T47D (cell line): ENCODE data around the gene APOO.
"Not testable (repeated sequence)": the region's sequence is repeated elsewhere in the genome, so short reads cannot be mapped to it uniquely, and the experiment has no call there.

ENCODE experiments used
- DNase-seq, 2 experiments: peaks; one replicate each; pipeline versions ENCODE4 v3.0.0 to v3.0.0-alpha.2; 2011 to 2012; ENCODE audit warnings: low read depth in 1 of 2, low spot score in 1 of 2
- JUND ChIP-seq: IDR thresholded peaks from 2 replicates; pipeline ENCODE4 v1.6.1; 2012; ENCODE audit warnings: low read depth
- in situ Hi-C: cut with HindIII; loops from 2 replicates; pipeline ENCODE4 v1.10.0; 2016; ENCODE audit warnings: low sequenced_read_pairs, low pct_unique_long_range_greater_than_20kb

APOO gene

GRCh38 chrX:23898412-23898959, 9.3 kb downstream of the APOO start:
- in situ Hi-C loops, result no loop called here
- DNase-seq, result no peak
- no peak for TF ChIP-seq JUND

DNA sequence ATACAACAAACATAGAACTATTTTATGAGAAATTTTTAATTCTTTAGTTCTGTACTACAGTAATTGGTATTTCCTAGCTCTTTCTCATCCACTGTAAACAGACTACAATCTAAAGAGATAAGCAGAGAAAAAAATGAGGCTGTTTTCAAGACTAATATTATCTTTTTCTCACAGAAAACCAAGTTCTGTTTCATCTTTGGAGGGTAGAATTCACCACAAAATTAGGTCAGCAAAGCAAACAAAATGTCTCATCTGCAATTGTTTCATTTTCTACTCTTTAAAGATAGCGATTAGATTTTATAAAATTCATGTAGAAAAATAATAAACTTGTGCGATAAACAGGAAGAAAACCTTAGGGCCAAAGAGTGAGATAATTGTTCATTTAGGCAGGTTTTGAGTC, 10.8 kb downstream of the APOO start:
- in situ Hi-C loops, result no loop called here
- no peak for DNase-seq
- no peak for TF ChIP-seq JUND

DNA sequence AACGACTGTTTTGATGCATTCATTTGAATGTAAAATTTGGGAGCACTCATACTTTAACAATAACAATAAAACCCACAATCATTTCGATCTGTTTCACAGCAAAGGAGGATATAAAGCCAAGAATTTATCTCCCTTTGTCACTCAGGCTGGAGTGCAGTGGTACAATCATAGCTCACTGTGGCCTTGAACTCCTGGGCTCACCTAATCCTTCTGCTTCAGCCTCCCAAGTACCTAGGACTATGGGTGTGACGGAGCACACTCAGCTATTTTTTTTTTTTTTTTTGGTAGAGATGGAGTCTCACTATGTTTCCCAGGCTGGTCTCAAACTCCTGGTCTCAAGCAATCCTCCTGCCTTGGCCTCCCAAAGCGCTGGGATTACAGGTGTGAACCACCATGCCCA, 11.2 kb downstream of the APOO start:
- DNase-seq, in situ Hi-C loops: not testable (repeated sequence)

DNA sequence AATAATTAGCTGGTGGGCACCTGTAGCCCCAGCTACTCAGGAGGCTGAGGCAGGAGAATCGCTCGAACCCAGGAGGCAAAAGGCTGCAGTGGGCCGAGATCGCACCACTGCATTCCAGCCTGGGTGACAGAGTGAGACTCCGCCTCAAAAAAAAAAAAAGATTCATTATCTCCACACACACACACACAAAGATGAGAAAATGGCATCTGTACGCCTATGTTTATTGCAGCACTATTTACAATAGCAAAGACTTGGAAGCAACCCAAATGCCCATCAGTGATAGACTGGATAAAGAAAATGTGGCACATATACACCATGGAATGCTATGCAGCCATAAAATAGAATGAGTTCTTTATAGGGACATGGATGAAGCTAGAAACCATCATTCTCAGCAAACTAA, 12.7 kb downstream of the APOO start:
- in situ Hi-C loops, DNase-seq: not testable (repeated sequence)

GRCh38 chrX:23890933-23891332, 16.8 kb downstream of the APOO start:
- no peak for TF ChIP-seq JUND
- in situ Hi-C loops, result no loop called here
- DNase-seq, result no peak

GRCh38 chrX:23888887-23889501, 18.7 kb downstream of the APOO start:
- TF ChIP-seq JUND, result peak; percentile 56; the same call in 1 of the 2 replicates
- peak in 1 of 2 experiments; percentile 76 for DNase-seq
- in situ Hi-C loops, result no loop called here

DNA sequence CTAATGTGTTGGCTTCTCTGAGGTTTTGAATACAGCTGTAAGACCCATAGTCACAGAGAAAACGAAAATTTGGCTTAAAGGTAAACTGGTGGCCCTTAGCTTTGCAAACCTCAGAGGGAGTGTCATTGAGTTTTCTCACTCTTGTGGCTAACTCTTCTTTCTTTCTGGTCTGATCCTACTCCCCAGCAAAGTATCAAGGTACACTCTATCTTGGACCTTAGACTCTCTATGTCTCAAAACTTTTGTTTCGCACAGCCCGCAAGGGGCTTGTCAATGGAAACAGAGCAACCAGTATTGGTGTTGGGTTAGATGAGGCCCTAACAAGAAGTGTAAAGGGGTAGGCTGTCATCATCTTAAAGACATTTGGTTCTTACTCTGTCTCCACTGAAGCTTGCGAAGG, 19.8 kb downstream of the APOO start:
- DNase-seq, result no peak
- in situ Hi-C loops, result no loop called here

DNA sequence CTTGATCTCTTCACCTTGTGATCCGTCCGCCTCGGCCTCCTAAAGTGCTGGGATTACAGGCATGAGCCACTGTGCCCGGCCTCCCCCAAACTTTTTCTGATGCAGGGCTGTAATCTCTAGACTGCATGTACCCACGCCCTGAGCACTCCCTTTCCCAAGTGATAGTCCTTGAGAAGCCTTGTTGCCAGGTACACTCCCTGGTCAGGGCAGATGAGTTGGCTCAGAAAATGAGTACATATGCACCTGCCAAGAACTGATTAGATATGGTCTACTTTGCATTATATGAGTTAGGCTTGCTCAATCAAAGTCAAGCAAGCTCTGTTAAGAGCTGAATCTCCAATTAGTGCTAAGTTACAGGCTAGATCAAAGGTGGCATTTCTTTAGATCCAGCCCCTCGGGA, 20.3 kb downstream of the APOO start:
- no peak for TF ChIP-seq JUND
- in situ Hi-C loops, result no loop called here
- DNase-seq, result no peak

More for the DNA sequence above, 19.8 kb downstream of the APOO start:
- no peak for TF ChIP-seq JUND

DNA sequence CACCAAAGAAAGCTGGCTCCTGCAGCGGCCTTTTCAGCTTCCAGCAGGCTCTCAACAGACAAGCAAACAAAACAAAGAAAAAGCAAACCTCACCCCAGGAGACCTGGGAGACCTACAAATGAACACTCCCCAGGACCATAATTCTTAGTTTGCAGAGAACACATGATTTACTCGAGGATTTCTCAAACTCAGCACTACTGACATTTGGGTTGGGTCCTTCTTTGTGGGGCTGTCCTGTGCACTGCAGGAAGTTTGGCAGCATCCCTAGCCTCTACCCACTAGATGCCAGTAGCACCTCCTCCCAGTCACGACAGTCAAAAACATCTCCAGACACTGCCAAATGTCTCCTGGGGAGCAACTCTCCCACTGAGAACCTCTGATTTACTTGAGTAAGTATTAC, 21.9 kb downstream of the APOO start:
- in situ Hi-C loops, result no loop called here
- no peak for DNase-seq
- TF ChIP-seq JUND, result no peak

DNA sequence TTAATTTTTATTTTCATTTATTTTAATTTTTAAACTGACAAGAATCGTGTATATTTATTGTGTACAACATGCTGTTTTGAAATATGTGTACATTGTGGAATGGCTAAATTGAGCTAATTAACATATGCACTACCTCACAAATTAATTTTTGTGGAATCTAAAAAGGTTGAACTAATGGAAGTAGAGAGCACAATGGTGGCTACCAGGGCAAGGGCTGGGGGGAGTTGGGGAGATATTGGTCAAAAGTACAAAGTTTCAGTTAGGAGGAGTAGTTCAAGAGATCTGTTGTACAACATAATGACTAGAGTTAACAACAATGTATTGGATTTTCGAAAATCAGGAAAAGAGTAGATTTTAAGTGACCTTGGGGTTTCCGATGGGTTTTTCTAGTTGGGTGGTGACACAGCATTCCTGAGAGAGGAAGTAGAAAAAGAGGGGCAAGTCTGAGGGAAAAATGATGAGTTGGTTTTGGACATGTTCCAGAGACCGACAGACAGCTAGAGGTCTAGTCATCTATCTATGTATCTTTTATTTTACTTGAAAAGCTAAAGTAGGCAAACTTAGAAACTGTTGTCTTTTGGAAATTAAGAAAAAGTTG, 23.2 kb downstream of the APOO start:
- no peak for DNase-seq
- in situ Hi-C loops, result no loop called here
- TF ChIP-seq JUND, result no peak

DNA sequence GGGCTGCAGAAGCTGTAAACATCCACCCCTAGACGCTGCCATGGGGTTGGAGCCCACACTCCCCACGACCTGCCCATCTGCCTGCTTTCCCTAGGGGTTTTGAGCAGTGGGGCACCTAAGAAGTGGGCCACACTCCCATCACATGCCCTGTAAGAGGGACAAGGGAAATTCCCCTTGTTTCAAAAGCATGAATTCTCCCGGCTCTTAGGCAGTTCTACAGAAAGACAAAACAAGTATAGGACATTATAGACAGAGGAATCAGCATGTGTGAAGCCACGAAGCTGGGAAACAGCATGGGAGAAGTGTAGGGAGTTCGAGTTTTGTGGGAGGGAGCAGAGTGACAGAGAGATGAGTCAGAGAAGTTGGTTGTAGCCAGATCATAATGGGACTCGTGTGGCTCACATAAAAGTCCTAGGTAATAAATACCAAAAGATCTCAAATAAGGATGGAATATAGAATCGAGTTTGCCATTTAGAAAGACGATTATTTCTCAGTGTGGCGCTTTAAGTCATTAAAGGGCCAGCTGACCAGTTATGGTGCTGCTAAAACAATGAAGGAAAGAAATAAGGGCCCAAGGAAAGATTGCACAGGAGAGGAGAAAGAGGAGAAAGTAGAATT, 23.9 kb downstream of the APOO start:
- in situ Hi-C loops, result no loop called here
- peak in 1 of 2 experiments; percentile 34 for DNase-seq
- no peak for TF ChIP-seq JUND

GRCh38 chrX:23879380-23880090, 28.2 kb downstream of the APOO start:
- no peak for DNase-seq
- in situ Hi-C loops, result no loop called here
- TF ChIP-seq JUND, result no peak
